Measurements from ENCODE around the gene DYSF. TPM values are rescaled to one million over a fixed set of nuclear protein-coding genes. Genes with fewer than 3 reads are reported as not detected.

The DYSF gene
- total and polyA plus RNA-seq, 2 donors (not counting 3 experiments of a cell fraction or from before 2014, with no cell fraction given), result 50.9 to 152 TPM

DNA sequence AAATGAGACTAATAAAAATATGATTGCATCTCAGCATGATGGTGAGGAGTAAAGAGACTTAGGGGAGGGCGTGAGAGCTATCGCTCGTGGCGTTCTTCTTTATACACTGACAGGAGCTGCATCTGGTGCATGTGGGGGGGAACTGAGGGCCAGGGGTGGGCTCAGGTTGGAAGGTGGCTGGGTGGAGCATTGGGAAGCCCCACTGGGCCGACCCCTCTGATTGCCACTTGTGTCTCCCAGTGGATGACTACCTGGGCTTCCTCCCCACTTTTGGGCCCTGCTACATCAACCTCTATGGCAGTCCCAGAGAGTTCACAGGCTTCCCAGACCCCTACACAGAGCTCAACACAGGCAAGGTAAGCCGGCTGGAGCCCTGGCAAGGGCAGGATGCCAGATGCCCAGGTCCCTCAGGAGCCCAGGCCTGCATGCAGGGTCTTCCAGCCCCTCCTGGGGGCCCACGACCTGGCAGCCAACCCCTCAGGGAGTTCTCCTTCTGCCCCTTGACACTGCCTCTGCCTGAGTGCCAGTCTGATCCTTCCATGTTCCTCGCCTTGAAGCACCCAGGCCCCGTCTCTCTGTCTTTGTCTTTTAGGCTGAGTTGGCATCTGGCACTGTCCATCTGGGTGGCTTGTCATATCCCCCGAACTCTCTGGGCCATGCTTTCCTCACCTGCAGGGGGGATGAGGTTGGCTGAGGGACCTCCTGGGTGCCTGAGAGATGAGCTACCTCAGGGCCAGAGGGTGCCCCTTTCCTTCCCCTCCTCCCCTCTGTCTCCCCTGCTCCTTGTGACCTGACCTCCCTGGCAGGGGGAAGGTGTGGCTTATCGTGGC lies 97.7 kb downstream of the DYSF start:
- H3K4me3 ChIP-seq (replicated peaks in 1 of 3; ENCODE audit: insufficient read depth in 1 of 3, low read depth in 1 of 3, low read length in 3 of 3), result no peak overlapping the region
- TF ChIP-seq FOS (IDR thresholded peaks at IDR 0.05; ENCODE audit: borderline replicate concordance, insufficient read depth, low read length) (no peak), GATA2 (IDR thresholded peaks at IDR 0.05; ENCODE audit: insufficient read depth, insufficient read length, low read depth, low read length) (no peak), JUN (IDR thresholded peaks at IDR 0.05; ENCODE audit: borderline replicate concordance, insufficient read depth, insufficient read length, low read depth) (no peak), POLR2AphosphoS5 (IDR thresholded peaks at IDR 0.05; ENCODE audit: insufficient read depth, low read depth, low read length) (no peak), MYC (IDR thresholded peaks at IDR 0.05; ENCODE audit: low read depth, low read length) (no peak), POLR2A (IDR thresholded peaks at IDR 0.05; ENCODE audit: low read depth, low read length) (no peak), EZH2 (IDR thresholded peaks at IDR 0.05; ENCODE audit: borderline replicate concordance, low read depth, low read length, severe bottlenecking) (no peak)
- TF ChIP-seq, protein P1, sequence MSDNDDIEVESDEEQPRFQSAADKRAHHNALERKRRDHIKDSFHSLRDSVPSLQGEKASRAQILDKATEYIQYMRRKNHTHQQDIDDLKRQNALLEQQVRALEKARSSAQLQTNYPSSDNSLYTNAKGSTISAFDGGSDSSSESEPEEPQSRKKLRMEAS (IDR thresholded peaks at IDR 0.05; ENCODE audit: insufficient read depth, insufficient read length), result no peak
- TF ChIP-seq, protein P2, sequence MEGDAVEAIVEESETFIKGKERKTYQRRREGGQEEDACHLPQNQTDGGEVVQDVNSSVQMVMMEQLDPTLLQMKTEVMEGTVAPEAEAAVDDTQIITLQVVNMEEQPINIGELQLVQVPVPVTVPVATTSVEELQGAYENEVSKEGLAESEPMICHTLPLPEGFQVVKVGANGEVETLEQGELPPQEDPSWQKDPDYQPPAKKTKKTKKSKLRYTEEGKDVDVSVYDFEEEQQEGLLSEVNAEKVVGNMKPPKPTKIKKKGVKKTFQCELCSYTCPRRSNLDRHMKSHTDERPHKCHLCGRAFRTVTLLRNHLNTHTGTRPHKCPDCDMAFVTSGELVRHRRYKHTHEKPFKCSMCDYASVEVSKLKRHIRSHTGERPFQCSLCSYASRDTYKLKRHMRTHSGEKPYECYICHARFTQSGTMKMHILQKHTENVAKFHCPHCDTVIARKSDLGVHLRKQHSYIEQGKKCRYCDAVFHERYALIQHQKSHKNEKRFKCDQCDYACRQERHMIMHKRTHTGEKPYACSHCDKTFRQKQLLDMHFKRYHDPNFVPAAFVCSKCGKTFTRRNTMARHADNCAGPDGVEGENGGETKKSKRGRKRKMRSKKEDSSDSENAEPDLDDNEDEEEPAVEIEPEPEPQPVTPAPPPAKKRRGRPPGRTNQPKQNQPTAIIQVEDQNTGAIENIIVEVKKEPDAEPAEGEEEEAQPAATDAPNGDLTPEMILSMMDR (IDR thresholded peaks at IDR 0.05; ENCODE audit: extremely low read depth in 1 of 2, insufficient read depth in 1 of 2, low read depth in 1 of 2, low read length in 2 of 2), result no peak
- H3K36me3 ChIP-seq (ENCODE audit: control insufficient read depth in 2 of 2, extremely low read depth in 1 of 2, insufficient read depth in 2 of 2, low read length in 2 of 2), result peaks cover 0 to 34% of the 10 kb centered on the region in 2 experiments
- H3K27me3 ChIP-seq (ENCODE audit: control insufficient read depth in 2 of 2, insufficient read depth in 2 of 2, low read length in 2 of 2), result no peaks in the 10 kb centered on the region
- ChIA-PET CTCF (interaction anchor here (1.2 to 2.4 kb wide), 5 partner anchors 20 to 600 kb away, joined by 3 to 15 read pairs (median 6); no protein-coding TSS in a partner anchor), POLR2A (no interaction called here)
- intact Hi-C loops (cut with micrococcal nuclease), result no loop called here
- H3K9me1 ChIP-seq (replicated peaks; ENCODE audit: control insufficient read depth, extremely low read depth, insufficient read depth, low read length), result no peaks in the 10 kb centered on the region
- H3K4me2 ChIP-seq (ENCODE audit: insufficient read depth, low read length), result no peak overlapping the region
- FAIRE-seq (no peak), DNase-seq (ENCODE audit: low read depth, low spot score) (no peak)
- no TSS peak for BruUV-seq (replicated peaks)
- no peaks in the 10 kb centered on the region for H4K20me1 ChIP-seq (replicated peaks; ENCODE audit: control insufficient read depth, extremely low read depth, insufficient read depth, low read length)
- H3K9me3 ChIP-seq (replicated peaks; ENCODE audit: control insufficient read depth, insufficient read depth, low read length), result no peaks in the 10 kb centered on the region
- H3K4me1 ChIP-seq (ENCODE audit: control insufficient read depth, extremely low read depth, insufficient read depth, low read length), result no peaks in the 10 kb centered on the region
- H2AFZ ChIP-seq (ENCODE audit: low read depth, low read length), result no peak overlapping the region
- H3K79me2 ChIP-seq (ENCODE audit: control insufficient read depth, insufficient read depth, low read length), result no peaks in the 10 kb centered on the region
- H3K27ac ChIP-seq (ENCODE audit: insufficient read depth, low read depth, low read length), result no peak overlapping the region
- dilution Hi-C loops (cut with MboI; ENCODE audit: extremely low pct_ligation_motif_present, low sequenced_read_pairs), result no loop called here
- no peak overlapping the region for H3K9ac ChIP-seq (replicated peaks; ENCODE audit: extremely low read depth, insufficient read depth, low read length)

Measured in endothelial cell of umbilical vein (primary cell).